GM19455 (cell line): ENCODE data around the gene ELAVL4.
"Not testable (repeated sequence)": the region's sequence is repeated elsewhere in the genome, so short reads cannot be mapped to it uniquely, and the experiment has no call there.

ENCODE experiments used
- ATAC-seq: cut with Tn5 transposase; IDR thresholded peaks from one replicate; pipeline ENCODE4 v1.9.1; 2021; ENCODE audit not compliant: unreplicated experiment

ELAVL4 gene

DNA sequence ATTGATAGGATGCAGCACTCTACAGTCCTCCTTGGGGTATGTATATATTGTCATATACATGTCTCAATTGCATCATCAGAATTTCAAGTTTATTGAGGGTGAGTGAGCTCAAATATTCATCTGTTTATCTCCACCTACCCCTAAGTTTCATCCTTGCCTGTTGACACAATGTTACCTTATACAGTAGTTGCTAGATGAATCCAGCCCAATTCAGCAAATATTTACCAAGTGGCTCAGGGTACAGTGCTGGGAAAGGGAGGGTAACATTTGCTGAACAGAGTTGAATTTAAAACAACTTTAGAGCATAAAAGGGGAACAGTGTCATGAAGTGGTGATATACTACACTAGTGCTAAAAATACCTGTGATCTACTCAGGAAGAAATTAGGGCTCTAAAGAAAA is 14.4 kb downstream of the ELAVL4 start:
- ATAC-seq, result no peak

DNA sequence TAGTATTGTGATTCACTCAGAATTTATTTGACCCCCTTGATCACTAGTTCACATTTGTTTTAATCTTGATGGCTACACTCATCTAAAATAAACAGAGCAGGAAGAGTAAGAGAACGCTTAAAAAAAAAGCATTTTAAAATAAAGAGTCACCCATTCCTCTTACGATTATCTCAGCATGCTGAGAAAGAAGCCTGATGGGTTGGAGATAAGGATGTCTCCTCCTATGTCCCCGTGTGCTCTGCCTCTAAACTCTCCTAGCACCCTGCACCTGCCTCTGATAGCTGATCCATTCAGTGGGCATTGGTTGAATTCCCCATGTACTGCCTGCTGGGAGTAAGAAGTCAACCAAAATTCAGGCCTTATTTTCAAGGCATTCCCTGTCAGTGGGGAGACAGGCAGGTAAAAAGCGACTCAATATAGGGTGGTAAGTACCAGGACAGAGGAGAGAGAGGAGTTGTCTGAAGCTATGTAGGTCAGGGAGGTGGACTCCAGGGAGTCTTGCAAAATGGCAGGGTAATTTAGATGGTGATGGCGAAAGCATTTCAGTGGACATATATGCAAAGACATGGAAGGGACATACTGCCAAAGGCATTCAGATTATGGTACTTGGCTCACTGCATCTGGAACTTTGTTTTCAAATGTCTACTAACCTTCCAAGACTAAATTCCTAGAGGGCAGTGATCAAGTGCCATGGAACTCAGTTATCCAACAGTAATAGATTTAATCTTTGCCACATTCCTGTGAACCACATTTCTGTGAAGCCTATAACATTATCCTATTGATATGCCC is 18.4 kb downstream of the ELAVL4 start:
- no peak for ATAC-seq

DNA sequence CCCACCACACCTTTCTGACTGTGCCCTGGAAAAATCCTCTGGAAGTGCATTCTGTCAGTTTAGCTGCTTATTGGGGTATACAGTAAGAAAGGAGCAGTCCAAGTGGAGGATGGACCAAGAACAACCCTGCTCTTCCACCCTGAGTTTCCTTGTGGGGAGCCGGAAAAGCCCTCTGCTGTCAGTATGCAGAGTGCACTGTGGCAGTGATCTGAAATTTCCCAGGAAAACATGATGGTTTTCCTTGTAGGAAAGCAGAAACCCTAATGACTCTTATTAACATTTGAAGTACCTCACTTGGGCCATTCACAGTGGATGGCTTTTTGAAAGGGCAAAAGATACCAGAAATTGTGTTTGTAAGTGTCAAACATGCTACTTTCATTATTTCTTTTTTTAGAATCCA is 20.5 kb downstream of the ELAVL4 start:
- no peak for ATAC-seq

DNA sequence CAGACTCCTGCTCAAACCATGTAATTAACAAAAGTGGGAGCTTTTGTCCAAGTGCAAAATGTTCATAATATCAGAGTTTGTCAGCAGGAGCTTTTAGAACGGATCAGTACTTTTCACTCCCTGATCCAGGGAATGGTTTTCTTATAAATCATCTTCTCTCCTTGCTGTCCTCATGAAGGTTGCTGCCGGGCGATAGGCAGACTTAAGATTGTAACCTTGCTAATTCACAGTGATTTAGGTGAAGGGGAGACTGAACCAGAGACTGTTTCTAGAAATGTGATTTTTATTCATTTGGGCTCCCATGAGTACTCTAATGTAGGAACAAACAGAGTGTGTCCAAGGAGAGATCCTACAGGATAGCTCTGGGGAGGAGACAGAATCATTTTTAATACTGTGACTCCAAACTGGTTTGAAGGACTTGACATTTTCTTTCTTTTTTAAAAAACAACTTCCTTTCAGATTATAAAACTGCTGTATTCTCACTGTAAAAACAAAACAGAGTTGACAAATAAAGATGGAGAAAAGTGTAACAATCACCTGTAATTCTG is 23.7 kb downstream of the ELAVL4 start:
- no peak for ATAC-seq

DNA sequence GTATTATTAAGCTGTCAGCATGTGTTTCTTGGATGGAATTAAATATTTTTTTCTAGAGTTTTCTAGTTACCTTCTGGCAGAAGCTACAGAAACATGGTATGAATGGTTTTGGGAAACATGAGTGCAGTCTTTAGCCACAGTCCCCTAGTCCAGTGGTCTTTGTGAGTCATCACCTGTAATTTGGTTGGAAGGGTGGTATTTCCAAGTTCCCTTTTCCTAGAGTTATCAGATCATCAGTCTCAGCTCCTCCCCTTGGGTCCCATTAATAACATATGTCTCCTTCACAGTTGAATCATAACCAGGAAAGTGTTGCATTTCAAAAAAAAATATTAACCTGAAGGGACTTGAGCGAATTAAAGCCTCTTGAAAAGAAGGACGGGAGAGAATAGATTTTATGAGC is 27.0 kb downstream of the ELAVL4 start:
- ATAC-seq, result no peak

DNA sequence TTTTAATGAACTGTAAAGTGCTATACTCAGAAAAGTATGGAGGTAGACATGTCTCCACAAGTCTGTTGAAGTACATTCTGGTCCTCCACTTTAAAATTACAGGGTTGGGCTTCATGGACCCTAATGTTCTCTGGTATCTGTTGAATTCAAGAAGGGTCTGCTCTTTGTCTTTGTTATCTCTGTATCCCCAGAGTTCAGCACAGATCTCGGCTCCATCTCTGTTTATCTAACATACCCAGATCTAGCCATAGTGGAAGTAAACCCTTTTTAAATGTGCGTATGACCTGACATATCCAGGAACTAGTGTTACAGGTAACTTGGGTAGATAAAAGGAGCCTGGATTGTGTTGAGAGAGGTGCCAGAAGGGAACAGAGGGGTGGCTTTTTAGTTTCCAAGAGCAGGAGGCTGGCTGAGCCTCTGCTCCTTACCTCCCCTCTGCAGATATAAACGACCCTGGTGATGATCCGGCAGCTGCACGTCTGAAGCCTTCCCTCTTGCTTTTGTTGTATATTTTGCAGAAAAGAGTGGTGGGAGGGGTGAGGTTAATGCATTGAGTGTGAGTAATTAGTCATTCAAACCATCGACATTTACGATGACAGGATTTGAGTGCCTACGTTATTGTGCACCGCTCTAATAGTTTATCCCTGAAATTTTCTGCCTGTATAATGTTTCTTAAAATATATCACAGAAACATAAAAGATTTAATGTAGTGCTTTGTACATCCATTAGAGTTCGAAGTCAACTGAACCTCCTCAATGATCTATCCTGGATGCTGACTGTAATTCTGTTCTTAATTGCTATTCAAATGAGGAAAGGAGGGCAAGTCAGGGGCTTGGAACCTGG is 30.8 kb downstream of the ELAVL4 start:
- ATAC-seq, result no peak

DNA sequence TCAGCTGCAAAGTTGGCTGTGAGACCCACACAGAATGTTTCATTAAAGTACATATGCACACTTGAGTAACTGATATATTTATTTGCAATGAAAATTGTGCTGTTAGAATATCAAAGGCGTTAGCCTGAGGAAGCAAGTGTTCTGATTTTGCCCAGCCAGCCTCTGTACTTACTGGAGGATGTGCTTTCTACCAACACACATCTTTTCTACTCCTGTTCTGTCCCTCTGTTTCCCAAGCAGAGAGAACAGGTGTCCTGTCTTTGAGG is 31.4 kb downstream of the ELAVL4 start:
- no peak for ATAC-seq

DNA sequence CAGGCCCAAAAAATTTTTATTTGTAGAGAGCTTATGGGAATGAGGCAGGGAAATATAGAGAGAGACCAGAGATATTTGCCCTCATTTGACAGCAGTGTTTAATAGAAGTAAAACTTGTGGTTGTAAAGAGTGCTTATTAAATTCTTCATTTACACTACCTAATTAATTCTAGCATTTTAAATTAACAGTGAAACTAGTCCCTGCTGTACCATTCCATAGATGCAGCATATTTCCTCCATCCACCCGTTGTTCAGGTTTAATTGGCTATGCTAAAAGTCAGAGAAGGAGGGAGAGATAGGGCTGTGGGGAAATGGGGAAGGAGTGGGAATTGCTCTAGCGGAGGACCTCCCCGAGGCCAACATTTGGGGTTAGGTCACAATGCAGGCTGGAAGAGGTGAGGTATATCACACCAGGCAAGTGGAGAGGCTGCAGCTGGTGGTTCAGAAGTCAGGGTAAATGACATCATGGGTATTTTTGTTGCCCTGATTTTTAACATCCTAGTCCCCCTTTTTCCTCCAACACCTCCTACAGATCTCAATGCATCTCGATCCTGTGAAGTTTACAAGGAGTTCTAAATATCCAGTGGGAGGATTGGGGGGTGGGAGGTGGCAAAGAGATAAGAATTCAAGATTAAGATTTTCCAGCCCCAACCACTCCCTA is 38.6 kb downstream of the ELAVL4 start:
- ATAC-seq, result no peak

DNA sequence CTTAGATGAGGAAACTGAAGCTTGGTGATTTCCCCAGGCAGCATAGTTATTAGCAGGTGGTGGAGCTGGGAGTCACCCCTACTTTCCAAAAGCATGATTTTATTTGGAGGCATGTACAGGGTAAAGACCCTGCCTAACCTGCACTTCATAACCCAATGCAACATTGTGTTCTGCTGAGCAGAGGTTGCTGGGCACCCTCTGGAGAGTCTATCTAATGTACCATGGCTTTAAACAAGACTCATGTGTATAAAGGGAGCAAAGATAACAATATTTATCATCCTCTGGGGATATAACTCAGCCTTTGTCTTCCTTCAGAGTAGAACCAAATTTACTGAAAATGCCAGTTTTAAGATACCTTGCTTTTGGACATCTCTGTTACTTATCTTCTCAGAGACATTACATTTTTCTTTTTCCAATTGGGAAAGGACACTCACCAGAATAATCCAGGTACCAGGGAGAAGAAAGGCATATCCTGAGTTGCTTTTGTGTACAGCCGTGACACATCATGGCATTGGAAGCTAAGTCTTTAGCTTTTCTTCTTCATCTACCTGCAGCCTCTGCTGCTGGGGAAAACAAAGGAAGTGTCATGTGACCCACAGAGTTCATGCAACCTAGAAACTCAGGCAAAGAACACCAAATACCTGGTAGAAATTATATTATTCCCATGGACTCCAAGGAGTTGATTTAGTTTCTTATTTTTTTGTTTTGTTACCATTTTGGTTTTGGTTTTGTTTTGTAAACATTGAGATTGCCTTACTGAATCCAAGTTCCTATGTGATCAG is 39.6 kb downstream of the ELAVL4 start:
- no peak for ATAC-seq

DNA sequence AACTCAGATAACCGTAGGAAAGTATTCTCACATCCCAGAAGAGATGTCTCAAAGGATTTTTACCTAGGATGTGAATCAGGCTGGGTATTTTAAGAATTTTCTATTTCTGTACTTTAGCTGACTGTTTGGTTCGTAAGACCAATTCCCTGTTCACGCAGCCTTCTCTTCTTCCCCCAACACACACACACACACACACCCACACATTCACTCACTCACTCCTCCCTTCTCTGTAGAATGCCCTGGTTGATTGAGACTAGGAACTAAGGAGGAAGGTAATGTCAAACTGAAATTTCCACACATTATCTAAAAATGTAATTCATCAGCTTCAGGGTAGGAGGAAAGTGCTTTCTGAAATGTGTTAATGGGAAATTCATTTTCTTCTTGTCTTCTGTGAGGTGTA is 43.5 kb downstream of the ELAVL4 start:
- ATAC-seq, result no peak

DNA sequence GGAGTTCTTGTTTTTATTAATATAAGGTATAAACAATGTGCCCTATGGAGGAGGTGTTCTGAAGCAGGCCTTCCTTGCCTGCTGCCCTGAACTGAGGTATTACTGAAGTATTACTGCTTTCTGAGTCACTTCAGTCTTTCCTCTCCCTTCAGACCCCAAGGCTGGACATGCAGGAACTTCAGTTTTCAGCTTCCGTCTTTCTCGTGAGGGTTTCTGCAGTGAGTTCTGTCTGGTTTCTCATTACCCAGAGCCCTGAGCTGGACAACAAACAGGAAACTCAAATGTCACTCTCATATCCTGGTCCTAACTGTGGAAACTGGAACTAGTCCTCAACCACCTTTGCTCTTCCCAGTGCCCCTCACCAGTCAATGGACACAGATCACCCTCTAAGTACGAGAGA is 46.8 kb downstream of the ELAVL4 start:
- no peak for ATAC-seq

DNA sequence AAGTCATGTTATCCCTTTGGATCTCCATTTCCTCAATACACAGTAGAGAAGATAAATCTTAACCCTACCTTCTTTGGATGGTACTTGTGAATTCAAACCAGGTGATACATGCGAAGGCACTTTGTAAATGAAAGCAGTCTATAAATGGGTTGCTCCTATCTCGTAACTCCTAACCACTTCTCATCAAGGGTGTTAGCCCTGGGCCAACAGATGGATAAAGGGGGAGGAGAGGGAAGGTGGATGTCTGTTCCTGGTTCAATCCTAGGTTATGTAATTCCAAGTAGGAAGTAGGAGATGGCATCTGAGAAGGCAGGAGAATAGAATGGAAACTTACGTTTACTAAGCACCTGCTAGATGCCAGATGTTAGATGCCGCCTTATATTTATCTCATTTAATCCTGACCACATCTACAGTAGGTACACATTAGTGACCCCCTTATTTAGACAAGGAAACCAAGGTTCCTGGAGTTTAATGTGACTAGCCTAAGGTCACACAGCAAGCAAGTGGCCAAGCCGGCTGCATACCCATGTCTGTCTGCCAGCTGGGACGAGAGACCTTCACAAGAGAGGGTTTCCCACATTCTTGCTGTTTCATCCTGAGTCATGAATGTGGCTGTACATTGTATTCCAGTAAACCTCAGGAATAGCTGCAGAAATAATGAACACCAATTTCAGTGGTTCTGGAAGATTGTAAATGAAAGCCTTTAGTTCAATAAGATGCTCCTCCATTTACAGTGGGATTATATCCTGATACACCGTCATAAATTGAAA is 47.7 kb downstream of the ELAVL4 start:
- ATAC-seq, result no peak

DNA sequence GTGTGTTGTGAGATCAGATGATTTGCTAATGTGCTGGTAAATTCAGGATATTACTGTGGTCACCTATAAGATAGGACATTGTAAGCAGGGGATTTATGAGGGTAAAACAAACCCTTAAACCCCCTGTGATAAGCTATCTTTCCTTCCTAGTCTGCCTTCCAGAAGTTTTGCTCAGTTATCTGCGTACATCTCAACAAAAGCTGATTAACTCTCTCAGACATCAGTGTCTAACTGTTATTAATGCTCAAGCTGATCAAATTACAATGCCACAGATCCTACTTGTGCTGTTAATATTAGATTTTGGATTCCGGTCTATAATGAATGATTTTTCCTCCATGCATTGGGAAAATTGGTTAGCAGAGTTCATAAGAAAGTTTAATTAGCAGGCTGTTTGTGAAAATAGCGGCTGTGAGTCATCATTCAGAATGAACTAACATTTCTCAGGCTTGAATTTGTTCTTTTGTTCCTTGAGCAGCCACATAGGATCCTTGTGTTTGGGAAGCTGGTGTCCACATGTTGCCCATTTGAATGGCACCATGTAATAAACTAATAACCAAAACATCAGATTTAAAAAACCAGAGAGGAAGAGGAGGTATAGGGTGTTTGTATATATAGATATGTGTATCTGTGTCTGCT is 48.7 kb downstream of the ELAVL4 start:
- no peak for ATAC-seq

DNA sequence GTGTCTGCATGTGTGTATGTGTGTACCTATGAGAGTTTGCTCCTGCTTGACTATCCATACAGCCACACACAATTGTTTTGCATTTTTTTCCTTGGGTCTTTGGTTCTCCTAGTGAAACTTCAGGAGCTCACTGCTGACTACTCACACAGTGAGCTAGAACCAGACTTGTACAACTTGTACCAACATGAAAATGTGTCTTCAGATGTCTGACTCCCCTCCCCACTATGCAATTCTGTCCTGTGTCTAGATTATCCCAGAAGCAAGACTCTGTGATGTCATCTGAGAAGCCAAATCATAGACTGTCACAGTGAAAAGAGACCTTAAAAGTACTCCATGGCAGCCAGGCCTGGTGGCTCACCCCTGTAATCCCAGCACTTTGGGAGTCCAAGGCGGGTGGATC is 49.7 kb downstream of the ELAVL4 start:
- no peak for ATAC-seq

DNA sequence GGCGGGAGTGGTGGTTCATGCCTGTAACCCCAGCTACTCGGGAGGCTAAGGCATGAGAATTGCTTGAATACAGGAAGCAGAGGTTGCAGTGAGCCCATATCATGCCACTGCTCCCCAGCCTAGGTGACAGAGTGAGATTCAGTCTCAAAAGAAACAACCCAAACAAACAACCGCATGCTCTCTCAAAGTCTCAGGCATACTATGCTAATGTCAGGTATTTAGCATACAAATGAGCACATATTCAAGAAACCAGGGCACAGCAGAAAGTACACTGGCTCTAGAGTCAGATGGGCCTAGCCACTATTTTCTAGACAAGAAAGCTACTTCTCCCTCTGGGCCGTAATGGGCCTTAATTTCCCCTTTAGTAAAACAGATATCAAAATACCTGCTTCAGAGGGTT is 55.0 kb downstream of the ELAVL4 start:
- ATAC-seq, result no peak

DNA sequence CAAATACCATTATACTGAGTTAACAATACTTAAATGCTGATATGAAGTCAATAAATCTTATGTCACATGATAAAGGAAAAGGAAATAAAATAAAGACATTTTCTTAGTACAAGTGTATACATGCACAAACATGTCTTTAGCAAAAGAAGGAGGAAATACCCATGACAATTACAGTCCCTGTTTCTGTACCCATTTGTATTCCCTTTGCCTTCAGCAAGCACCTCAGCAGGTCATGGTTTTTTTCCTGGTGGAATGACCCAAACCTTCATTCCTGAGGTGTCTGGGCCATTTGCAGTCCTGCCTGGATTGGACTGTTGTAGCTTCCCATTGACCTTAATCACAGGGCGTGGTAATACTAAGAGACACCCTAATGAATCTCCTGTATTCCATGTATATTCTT is 57.6 kb downstream of the ELAVL4 start:
- ATAC-seq, result not testable (repeated sequence)

DNA sequence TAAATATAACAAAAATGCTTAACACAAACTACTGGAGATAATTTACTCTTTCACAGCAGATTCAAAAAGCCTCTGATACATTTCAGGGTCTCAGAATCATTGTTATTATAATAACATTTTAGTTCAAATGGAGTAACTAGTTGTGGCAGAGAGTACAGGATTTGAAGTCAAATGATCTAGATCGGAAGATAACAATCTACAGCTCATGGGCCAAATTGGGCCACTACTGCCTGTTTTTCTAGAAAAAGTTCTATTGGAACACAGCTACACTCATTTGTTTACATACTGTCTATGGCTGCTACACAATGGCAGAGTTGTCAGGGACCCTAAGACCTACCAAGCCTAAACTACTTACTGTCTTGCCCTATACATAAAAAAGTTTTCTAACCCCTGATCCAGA is 63.6 kb downstream of the ELAVL4 start:
- no peak for ATAC-seq

DNA sequence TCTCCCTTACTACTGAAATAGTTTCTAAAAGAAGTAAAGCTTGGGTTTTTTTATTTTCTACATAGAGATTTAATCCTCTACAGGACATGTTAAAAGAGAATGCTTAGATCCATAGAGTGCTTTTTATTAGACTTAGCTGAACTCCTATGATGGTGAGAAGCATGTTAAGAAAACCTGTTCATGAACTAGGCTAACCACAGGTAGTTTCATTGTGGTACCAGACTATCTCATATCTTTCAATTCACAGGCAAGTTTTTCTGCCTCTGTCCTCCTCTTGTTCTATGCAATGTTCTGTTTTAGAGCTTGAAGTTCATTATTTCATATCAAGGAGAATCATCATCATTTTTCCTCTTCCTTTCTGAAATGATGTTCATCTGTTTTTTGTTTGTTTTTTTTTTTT is 65.4 kb downstream of the ELAVL4 start:
- no peak for ATAC-seq

DNA sequence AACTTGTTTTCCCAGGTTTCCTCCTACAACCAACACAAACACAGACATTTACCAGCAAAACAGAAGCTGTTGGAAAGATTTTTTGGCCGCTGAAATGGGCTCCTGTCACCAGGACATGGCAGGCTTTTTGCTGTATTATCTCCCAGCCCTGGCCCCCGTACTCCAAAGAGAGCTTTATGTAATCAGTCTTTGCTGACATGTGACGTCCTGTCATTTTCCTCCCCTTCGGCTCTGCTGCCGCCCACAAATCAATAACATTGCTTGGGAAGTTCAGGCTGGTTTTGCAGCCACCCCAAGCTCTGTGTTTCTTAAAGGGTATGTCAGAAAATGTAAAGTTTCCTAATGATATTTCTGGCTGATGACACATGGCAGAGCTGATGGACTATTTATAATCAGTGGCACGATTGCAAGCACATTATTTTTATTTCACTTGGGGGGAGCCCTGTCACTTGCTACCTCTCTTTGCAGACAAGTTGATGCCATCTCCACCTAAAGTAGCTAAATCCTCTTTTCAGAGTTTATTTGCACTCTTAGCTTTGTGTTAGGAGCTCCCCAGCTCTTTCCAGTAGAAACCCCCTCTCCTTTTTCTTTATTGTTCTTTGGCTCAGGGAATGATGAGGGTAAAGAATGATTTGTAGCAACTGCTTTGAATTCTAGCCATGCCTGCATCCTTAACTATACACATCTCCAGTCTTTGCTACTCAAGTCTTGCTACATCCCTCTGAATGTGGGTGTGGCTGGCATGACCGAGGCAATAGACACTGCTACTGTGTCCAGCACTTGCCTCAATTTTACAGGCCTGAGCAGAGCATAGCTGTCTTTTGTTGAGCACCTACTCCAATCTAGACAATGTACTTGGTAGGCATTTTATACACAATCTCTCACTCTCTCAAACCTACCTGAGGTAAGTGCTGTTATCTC is 67.3 kb downstream of the ELAVL4 start:
- ATAC-seq, result no peak
